ENCODE measurements around the gene EMP1.

DNA sequence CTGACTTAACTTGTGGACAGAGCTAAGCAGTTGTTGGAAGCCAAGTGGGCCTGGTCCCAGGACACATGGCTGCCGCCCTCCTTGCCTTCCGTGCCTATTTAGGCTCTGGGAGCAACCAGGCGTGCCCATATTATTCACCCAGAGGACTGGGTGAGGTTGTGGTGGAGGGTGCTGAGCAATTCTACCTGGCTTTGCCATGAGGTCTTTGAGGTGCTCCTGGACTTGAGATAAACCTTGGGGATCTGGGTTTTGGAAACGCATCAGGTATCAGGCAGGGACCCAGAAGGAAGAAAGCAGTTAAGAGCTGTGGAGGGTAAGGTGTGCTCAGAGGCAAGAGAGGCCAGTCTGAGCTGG is 60.1 kb downstream of the EMP1 start:
- TF ChIP-seq, protein P1, sequence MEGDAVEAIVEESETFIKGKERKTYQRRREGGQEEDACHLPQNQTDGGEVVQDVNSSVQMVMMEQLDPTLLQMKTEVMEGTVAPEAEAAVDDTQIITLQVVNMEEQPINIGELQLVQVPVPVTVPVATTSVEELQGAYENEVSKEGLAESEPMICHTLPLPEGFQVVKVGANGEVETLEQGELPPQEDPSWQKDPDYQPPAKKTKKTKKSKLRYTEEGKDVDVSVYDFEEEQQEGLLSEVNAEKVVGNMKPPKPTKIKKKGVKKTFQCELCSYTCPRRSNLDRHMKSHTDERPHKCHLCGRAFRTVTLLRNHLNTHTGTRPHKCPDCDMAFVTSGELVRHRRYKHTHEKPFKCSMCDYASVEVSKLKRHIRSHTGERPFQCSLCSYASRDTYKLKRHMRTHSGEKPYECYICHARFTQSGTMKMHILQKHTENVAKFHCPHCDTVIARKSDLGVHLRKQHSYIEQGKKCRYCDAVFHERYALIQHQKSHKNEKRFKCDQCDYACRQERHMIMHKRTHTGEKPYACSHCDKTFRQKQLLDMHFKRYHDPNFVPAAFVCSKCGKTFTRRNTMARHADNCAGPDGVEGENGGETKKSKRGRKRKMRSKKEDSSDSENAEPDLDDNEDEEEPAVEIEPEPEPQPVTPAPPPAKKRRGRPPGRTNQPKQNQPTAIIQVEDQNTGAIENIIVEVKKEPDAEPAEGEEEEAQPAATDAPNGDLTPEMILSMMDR (IDR thresholded peaks at IDR 0.05 in 8 of 11, conservative IDR thresholded peaks at IDR 0.05 in 3 of 11) = no peak
- TF ChIP-seq POLR2A (IDR thresholded peaks at IDR 0.05) = no peak
